Measurements from ENCODE around the gene SLC16A12.

SLC16A12 gene

DNA sequence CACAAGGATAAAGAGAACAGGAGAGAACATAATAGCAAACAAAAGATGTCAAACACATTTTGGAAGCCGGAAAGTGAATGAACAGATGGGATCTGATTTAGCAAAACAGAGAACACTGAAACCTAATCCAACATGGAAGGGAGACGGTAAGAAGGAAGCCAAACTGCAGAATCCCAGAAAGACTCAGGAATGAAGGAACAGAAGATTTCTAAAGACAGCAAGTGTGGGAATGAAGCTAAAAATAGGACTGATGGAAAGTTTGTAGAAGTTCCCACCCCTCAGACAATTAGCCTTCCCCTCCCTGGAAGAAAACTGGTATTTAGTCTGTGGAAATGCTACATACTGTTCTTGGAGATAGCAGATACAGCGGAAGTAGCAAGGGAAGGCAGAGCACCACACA is 40.8 kb downstream of the SLC16A12 start:
- WGBS (ENCODE audit: insufficient coverage): 91% methylated on average over 1 of the region's 3 CpGs
- Histone ChIP-seq H3K4me3 (ENCODE audit: control insufficient read depth in 1 of 7, extremely low read depth in 1 of 7, insufficient read depth in 4 of 7, low read depth in 2 of 7, low read length in 6 of 7) (no peak overlapping the region), H3K36me3 (ENCODE audit: control insufficient read depth in 4 of 4, insufficient read depth in 4 of 4, low read length in 3 of 4) (no peaks in the 10 kb centered on the region), H3K4me1 (ENCODE audit: control extremely low read depth in 1 of 4, control insufficient read depth in 4 of 4, insufficient read depth in 4 of 4, low read length in 3 of 4) (no peaks in the 10 kb centered on the region), H3K27me3 (replicated peaks in 2 of 5; ENCODE audit: control insufficient read depth in 4 of 5, insufficient read depth in 5 of 5, low read length in 4 of 5) (no peaks in the 10 kb centered on the region), H3K9me3 (ENCODE audit: control extremely low read depth in 1 of 5, control insufficient read depth in 4 of 5, insufficient read depth in 2 of 5, low read depth in 1 of 5, low read length in 4 of 5) (no peaks in the 10 kb centered on the region), H3K27ac (ENCODE audit: insufficient read depth in 1 of 2, low read depth in 1 of 2, low read length in 2 of 2, poor library complexity in 1 of 2, severe bottlenecking in 2 of 2) (no peak overlapping the region)
- CTCF ChIA-PET: no interaction called here
- no peak for DNase-seq
- POLR2A ChIA-PET: interaction anchor here (0.9 kb wide), 1 partner anchor 41 kb away, joined by 3 read pairs; the partner anchor contains the start of gene SLC16A12

DNA sequence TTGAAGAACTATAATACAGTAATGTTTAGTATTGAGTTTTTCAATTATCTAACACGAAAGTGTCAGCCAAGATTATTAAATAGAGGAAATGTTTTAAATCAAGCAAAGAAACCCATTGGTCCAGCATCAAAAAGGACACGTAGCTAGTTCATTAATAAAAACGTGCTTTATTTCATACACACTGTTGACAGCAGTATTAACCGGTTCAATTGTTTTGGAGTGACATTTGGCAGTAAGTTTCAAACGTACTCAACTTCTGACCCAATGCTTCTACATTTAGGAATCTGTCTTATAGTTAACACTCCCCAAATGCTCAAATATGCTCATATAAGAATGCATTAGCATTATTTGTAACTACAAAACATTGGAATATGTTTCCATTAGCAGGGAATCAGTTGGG is 41.3 kb downstream of the SLC16A12 start:
- no peaks in the 10 kb centered on the region for H3K27me3 ChIP-seq (replicated peaks in 2 of 5; ENCODE audit: control insufficient read depth in 4 of 5, insufficient read depth in 5 of 5, low read length in 4 of 5)
- H3K4me3 ChIP-seq (ENCODE audit: control insufficient read depth in 1 of 7, extremely low read depth in 1 of 7, insufficient read depth in 4 of 7, low read depth in 2 of 7, low read length in 6 of 7): no peak overlapping the region
- CTCF ChIA-PET: no interaction called here
- no peaks in the 10 kb centered on the region for H3K9me3 ChIP-seq (ENCODE audit: control extremely low read depth in 1 of 5, control insufficient read depth in 4 of 5, insufficient read depth in 2 of 5, low read depth in 1 of 5, low read length in 4 of 5)
- no peak overlapping the region for H3K27ac ChIP-seq (ENCODE audit: insufficient read depth in 1 of 2, low read depth in 1 of 2, low read length in 2 of 2, poor library complexity in 1 of 2, severe bottlenecking in 2 of 2)
- H3K4me1 ChIP-seq (ENCODE audit: control extremely low read depth in 1 of 4, control insufficient read depth in 4 of 4, insufficient read depth in 4 of 4, low read length in 3 of 4): no peaks in the 10 kb centered on the region
- WGBS (ENCODE audit: insufficient coverage): no CpG with 5 or more reads among the region's 5 CpGs
- no peak for DNase-seq
- no peaks in the 10 kb centered on the region for H3K36me3 ChIP-seq (ENCODE audit: control insufficient read depth in 4 of 4, insufficient read depth in 4 of 4, low read length in 3 of 4)
- POLR2A ChIA-PET: no interaction called here

DNA sequence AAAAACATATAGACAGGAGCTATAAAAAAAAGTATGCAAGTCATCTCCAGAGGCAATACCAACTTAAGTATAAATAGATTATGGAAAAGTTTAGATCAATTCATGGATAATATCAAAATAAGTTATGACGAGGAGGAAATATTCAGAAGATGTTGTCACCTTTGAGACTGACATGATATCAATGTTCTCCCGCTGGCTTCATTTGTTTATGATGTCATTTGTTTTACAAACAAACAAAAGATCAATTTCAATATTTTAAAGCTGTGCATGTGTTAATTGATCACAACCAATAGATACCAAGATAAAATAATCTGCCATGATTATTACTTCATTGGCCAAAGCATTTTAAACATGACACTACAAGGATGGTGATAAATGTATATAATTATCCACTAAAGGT is 43.5 kb downstream of the SLC16A12 start:
- ChIA-PET POLR2A (no interaction called here), CTCF (interaction anchor here (1.0 kb wide), 1 partner anchor 10 kb away, joined by 3 read pairs; no protein-coding TSS in a partner anchor)
- H3K27ac ChIP-seq (ENCODE audit: insufficient read depth in 1 of 2, low read depth in 1 of 2, low read length in 2 of 2, poor library complexity in 1 of 2, severe bottlenecking in 2 of 2): no peak overlapping the region
- H3K36me3 ChIP-seq (ENCODE audit: control insufficient read depth in 4 of 4, insufficient read depth in 4 of 4, low read length in 3 of 4): no peaks in the 10 kb centered on the region
- H3K4me1 ChIP-seq (ENCODE audit: control extremely low read depth in 1 of 4, control insufficient read depth in 4 of 4, insufficient read depth in 4 of 4, low read length in 3 of 4): no peaks in the 10 kb centered on the region
- H3K27me3 ChIP-seq (replicated peaks in 2 of 5; ENCODE audit: control insufficient read depth in 4 of 5, insufficient read depth in 5 of 5, low read length in 4 of 5): no peaks in the 10 kb centered on the region
- H3K4me3 ChIP-seq (ENCODE audit: control insufficient read depth in 1 of 7, extremely low read depth in 1 of 7, insufficient read depth in 4 of 7, low read depth in 2 of 7, low read length in 6 of 7): no peak overlapping the region
- no CpG with 5 or more reads among the region's 2 CpGs for WGBS (ENCODE audit: insufficient coverage)
- no peaks in the 10 kb centered on the region for H3K9me3 ChIP-seq (ENCODE audit: control extremely low read depth in 1 of 5, control insufficient read depth in 4 of 5, insufficient read depth in 2 of 5, low read depth in 1 of 5, low read length in 4 of 5)
- DNase-seq: no peak

DNA sequence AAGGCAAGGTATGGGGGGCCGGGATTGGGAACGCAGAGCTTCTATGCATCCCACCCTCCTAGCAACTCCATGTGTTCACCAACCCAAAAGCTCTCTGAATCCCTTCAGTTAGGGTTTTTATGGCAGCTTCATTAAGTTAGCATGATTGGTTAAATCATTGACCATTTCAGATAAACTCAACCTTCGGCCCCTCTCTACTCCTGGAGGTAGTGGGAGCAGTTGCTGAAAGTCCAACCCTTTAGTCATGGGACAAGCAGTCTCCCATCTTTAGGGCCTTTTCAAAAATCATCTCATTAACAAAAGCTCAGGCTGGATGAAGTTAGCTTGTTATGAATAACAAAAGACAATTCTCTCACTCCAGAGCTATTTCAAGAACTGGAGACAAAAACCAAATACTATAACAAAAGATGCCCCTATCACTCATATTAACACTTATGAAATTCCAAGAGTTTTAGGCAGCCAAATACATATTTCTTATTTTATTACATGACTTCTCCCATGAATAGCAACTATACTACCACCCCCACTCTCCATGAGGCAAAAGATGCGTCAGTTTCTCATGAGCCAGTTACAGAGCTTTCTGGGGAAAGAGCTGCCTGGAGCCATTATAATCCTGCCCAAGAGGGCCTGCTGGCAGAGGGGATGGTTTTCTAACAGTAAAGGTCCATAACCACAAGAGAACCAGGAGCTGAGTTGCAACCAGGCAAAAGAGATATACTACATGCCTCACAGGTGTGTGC is 44.6 kb downstream of the SLC16A12 start:
- no peaks in the 10 kb centered on the region for H3K27me3 ChIP-seq (replicated peaks in 2 of 5; ENCODE audit: control insufficient read depth in 4 of 5, insufficient read depth in 5 of 5, low read length in 4 of 5)
- H3K9me3 ChIP-seq (ENCODE audit: control extremely low read depth in 1 of 5, control insufficient read depth in 4 of 5, insufficient read depth in 2 of 5, low read depth in 1 of 5, low read length in 4 of 5): no peaks in the 10 kb centered on the region
- WGBS (ENCODE audit: insufficient coverage): 100% methylated on average over 2 of the region's 4 CpGs
- H3K4me3 ChIP-seq (ENCODE audit: control insufficient read depth in 1 of 7, extremely low read depth in 1 of 7, insufficient read depth in 4 of 7, low read depth in 2 of 7, low read length in 6 of 7): no peak overlapping the region
- ChIA-PET POLR2A (no interaction called here), CTCF (no interaction called here)
- no peak for DNase-seq
- no peaks in the 10 kb centered on the region for H3K36me3 ChIP-seq (ENCODE audit: control insufficient read depth in 4 of 4, insufficient read depth in 4 of 4, low read length in 3 of 4)
- no peak overlapping the region for H3K27ac ChIP-seq (ENCODE audit: insufficient read depth in 1 of 2, low read depth in 1 of 2, low read length in 2 of 2, poor library complexity in 1 of 2, severe bottlenecking in 2 of 2)
- H3K4me1 ChIP-seq (ENCODE audit: control extremely low read depth in 1 of 4, control insufficient read depth in 4 of 4, insufficient read depth in 4 of 4, low read length in 3 of 4): no peaks in the 10 kb centered on the region

DNA sequence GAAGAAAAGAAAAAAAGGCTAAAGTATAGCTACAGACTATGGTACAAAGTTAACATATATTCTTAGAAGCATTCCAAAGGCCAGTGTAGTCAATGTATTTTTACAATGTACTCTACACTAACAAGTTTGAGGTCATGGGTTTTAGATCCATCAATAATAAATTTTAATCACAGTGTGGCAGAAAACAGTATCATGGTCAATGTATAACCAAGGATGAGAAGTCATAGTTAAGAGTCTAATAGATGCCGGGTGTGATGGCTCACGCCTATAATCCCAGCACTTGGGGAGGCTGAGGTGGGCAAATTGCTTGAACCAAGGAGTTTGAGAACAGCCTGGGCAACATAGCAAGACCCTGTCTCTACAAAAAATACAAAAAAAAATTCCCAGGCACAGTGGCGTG is 53.1 kb downstream of the SLC16A12 start:
- H3K4me1 ChIP-seq (ENCODE audit: control extremely low read depth in 1 of 4, control insufficient read depth in 4 of 4, insufficient read depth in 4 of 4, low read length in 3 of 4): peaks cover 0 to 2% (median 0%) of the 10 kb centered on the region in 4 experiments
- no peaks in the 10 kb centered on the region for H3K36me3 ChIP-seq (ENCODE audit: control insufficient read depth in 4 of 4, insufficient read depth in 4 of 4, low read length in 3 of 4)
- no peak overlapping the region for H3K27ac ChIP-seq (ENCODE audit: insufficient read depth in 1 of 2, low read depth in 1 of 2, low read length in 2 of 2, poor library complexity in 1 of 2, severe bottlenecking in 2 of 2)
- no peak for DNase-seq
- no peak overlapping the region for H3K4me3 ChIP-seq (ENCODE audit: control insufficient read depth in 1 of 7, extremely low read depth in 1 of 7, insufficient read depth in 4 of 7, low read depth in 2 of 7, low read length in 6 of 7)
- 100% methylated on average over 3 of the region's 3 CpGs for WGBS (ENCODE audit: insufficient coverage)
- ChIA-PET CTCF (interaction anchor here (0.6 to 2.0 kb wide), 3 partner anchors 9 to 48 kb away, joined by 3 to 5 read pairs (median 3); no protein-coding TSS in a partner anchor), POLR2A (interaction anchor here (0.6 kb wide), 1 partner anchor 1328 kb away, joined by 3 read pairs; no protein-coding TSS in a partner anchor)
- H3K27me3 ChIP-seq (replicated peaks in 2 of 5; ENCODE audit: control insufficient read depth in 4 of 5, insufficient read depth in 5 of 5, low read length in 4 of 5): no peaks in the 10 kb centered on the region
- no peaks in the 10 kb centered on the region for H3K9me3 ChIP-seq (ENCODE audit: control extremely low read depth in 1 of 5, control insufficient read depth in 4 of 5, insufficient read depth in 2 of 5, low read depth in 1 of 5, low read length in 4 of 5)

DNA sequence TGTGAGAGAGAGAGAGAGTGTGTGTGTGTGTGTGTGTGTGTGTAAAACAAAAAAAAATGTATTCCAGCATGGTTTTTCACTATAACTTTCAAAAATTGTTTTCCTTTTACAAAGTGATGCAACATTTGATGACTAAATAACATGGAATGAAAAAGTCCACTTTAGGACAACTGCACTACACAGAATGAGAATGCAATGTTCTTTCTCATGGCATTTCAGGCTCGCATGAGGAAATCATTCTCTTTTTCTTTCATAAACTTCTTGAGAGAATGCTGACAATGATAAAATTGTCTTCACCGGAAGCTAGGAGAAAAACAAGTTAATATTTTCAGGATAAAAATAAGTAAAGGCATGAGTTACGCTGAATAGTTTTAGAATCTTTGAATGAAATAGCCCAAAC is 53.7 kb downstream of the SLC16A12 start:
- no peaks in the 10 kb centered on the region for H3K27me3 ChIP-seq (replicated peaks in 2 of 5; ENCODE audit: control insufficient read depth in 4 of 5, insufficient read depth in 5 of 5, low read length in 4 of 5)
- WGBS (ENCODE audit: insufficient coverage): no CpG with 5 or more reads among the region's 3 CpGs
- no peak overlapping the region for H3K27ac ChIP-seq (ENCODE audit: insufficient read depth in 1 of 2, low read depth in 1 of 2, low read length in 2 of 2, poor library complexity in 1 of 2, severe bottlenecking in 2 of 2)
- no peak overlapping the region for H3K4me3 ChIP-seq (ENCODE audit: control insufficient read depth in 1 of 7, extremely low read depth in 1 of 7, insufficient read depth in 4 of 7, low read depth in 2 of 7, low read length in 6 of 7)
- H3K36me3 ChIP-seq (ENCODE audit: control insufficient read depth in 4 of 4, insufficient read depth in 4 of 4, low read length in 3 of 4): no peaks in the 10 kb centered on the region
- peaks cover 0 to 2% (median 0%) of the 10 kb centered on the region in 4 experiments for H3K4me1 ChIP-seq (ENCODE audit: control extremely low read depth in 1 of 4, control insufficient read depth in 4 of 4, insufficient read depth in 4 of 4, low read length in 3 of 4)
- H3K9me3 ChIP-seq (ENCODE audit: control extremely low read depth in 1 of 5, control insufficient read depth in 4 of 5, insufficient read depth in 2 of 5, low read depth in 1 of 5, low read length in 4 of 5): no peaks in the 10 kb centered on the region
- no peak for DNase-seq
- POLR2A ChIA-PET: no interaction called here
- CTCF ChIA-PET: interaction anchor here (0.8 to 2.0 kb wide), 2 partner anchors 10 to 14 kb away, joined by 3 to 5 read pairs; no protein-coding TSS in a partner anchor

DNA sequence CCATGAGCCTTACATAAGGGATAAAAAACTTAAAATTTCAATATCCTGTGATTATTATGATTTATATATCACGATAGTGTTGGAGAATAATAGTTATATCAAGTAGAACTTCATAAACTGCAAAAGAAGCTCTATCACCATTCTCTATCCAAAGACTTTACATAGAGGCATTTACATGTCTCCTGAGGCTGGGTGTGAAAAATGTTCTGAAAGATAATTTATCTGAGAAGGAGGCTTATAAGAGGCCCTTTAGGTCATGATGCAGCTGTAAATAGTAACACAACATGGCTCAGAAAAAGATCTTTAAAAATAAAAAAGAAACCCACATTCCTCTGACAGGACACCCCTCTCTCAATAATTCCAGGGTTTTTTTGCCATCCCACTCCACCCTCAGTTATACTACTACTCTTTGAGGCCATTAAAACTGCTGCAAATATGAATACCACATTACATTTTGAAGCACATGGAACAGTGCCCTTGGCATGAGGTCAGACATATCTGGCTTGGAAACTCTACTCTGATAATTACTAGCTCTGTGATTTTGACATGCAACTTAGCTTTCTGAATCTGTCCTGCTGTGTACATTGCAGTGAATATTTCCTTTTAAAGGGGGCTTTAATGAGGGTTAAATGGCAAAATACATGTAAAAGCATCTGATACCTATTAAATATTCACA is 55.5 kb downstream of the SLC16A12 start:
- H3K4me1 ChIP-seq (ENCODE audit: control extremely low read depth in 1 of 4, control insufficient read depth in 4 of 4, insufficient read depth in 4 of 4, low read length in 3 of 4): peaks cover 0 to 2% (median 0%) of the 10 kb centered on the region in 4 experiments
- no peaks in the 10 kb centered on the region for H3K36me3 ChIP-seq (ENCODE audit: control insufficient read depth in 4 of 4, insufficient read depth in 4 of 4, low read length in 3 of 4)
- CTCF ChIA-PET: interaction anchor here (1.1 kb wide), 1 partner anchor 70 kb away, joined by 3 read pairs; no protein-coding TSS in a partner anchor
- no CpG with 5 or more reads among the region's 1 CpG for WGBS (ENCODE audit: insufficient coverage)
- no peak overlapping the region for H3K4me3 ChIP-seq (ENCODE audit: control insufficient read depth in 1 of 7, extremely low read depth in 1 of 7, insufficient read depth in 4 of 7, low read depth in 2 of 7, low read length in 6 of 7)
- H3K9me3 ChIP-seq (ENCODE audit: control extremely low read depth in 1 of 5, control insufficient read depth in 4 of 5, insufficient read depth in 2 of 5, low read depth in 1 of 5, low read length in 4 of 5): no peaks in the 10 kb centered on the region
- H3K27me3 ChIP-seq (replicated peaks in 2 of 5; ENCODE audit: control insufficient read depth in 4 of 5, insufficient read depth in 5 of 5, low read length in 4 of 5): no peaks in the 10 kb centered on the region
- DNase-seq: no peak
- H3K27ac ChIP-seq (ENCODE audit: insufficient read depth in 1 of 2, low read depth in 1 of 2, low read length in 2 of 2, poor library complexity in 1 of 2, severe bottlenecking in 2 of 2): no peak overlapping the region
- POLR2A ChIA-PET: no interaction called here
